ENCODE data around the gene FCGBP.

- TF ChIP-seq POLR2A (IDR thresholded peaks at IDR 0.05): no peak
- no peak for TF ChIP-seq CTCF (IDR thresholded peaks at IDR 0.05)
- TF ChIP-seq EP300 (IDR thresholded peaks at IDR 0.05): no peak
Measured at GRCh38 chr19:39906283-39906682, 28.2 kb downstream of the FCGBP start.
